IPS-20b (cell line): ENCODE measurements around the gene KLHL7.

ENCODE experiments used
- H3K27ac ChIP-seq: one replicate; pipeline ENCODE4 v1.5.1; 2013; ENCODE audit warnings: low read length
- H3K27me3 ChIP-seq: 2 replicates; pipeline ENCODE4 v1.6.1; 2013; ENCODE audit warnings: mild to moderate bottlenecking, low read length, inconsistent platforms; ENCODE audit not compliant: insufficient read depth
- H3K36me3 ChIP-seq: 2 replicates; pipeline ENCODE4 v1.6.1; 2013; ENCODE audit warnings: low read depth, mild to moderate bottlenecking, inconsistent platforms, low read length, moderate library complexity; ENCODE audit not compliant: insufficient read depth
- H3K4me1 ChIP-seq: 2 replicates; pipeline ENCODE4 v1.6.1; 2013; ENCODE audit warnings: mild to moderate bottlenecking, control low read depth, inconsistent platforms, low read length, moderate library complexity; ENCODE audit not compliant: insufficient read depth
- H3K4me3 ChIP-seq: 2 replicates; pipeline ENCODE4 v1.5.1; 2013; ENCODE audit warnings: mild to moderate bottlenecking, low read length, inconsistent platforms
- H3K9ac ChIP-seq: 2 replicates; pipeline ENCODE4 v1.6.1; 2013; ENCODE audit warnings: low read depth, mild to moderate bottlenecking, inconsistent platforms, low read length, moderate library complexity
- H3K9me3 ChIP-seq: 2 replicates; pipeline ENCODE4 v1.6.1; 2013; ENCODE audit warnings: mild to moderate bottlenecking, low read depth, low read length, inconsistent platforms; ENCODE audit not compliant: insufficient read depth

The KLHL7 gene, protein sequence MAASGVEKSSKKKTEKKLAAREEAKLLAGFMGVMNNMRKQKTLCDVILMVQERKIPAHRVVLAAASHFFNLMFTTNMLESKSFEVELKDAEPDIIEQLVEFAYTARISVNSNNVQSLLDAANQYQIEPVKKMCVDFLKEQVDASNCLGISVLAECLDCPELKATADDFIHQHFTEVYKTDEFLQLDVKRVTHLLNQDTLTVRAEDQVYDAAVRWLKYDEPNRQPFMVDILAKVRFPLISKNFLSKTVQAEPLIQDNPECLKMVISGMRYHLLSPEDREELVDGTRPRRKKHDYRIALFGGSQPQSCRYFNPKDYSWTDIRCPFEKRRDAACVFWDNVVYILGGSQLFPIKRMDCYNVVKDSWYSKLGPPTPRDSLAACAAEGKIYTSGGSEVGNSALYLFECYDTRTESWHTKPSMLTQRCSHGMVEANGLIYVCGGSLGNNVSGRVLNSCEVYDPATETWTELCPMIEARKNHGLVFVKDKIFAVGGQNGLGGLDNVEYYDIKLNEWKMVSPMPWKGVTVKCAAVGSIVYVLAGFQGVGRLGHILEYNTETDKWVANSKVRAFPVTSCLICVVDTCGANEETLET

DNA sequence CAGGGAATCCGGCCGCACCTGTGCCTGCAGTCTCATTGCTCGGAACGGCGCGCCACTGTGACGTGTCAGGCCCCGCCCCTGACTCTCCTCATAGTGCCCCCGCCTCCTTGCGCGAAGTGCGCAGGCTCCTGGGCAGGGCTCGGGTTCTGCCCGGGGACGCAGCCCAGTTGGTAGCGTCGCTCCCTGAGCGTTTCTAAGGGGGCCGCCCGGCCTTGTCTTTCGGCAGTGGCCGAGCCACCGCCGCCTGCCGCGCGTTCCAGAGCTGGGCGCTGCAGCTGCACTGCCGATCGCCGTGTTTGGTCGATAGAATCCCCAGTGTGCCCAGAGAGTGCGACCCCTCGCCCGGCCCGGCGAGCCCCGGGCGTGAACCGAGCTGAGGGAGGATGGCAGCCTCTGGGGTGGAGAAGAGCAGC is at the start of gene KLHL7:
Gene KLHL7 (plus strand): TSS at position 142 of the 413 bp plus-strand sequence. CDS start 242 bp downstream, at position 384.
- Histone ChIP-seq H3K4me1 (peaks cover 16% of the 10 kb centered on the region), H3K36me3 (no peaks in the 10 kb centered on the region; the same call in 1 of the 2 replicates), H3K27me3 (no peaks in the 10 kb centered on the region), H3K27ac (peak within 1 kb of the TSS; percentile 79), H3K9me3 (no peaks in the 10 kb centered on the region), H3K4me3 (peak within 1 kb of the TSS; percentile 96), H3K9ac (peak within 1 kb of the TSS; percentile 92)

GRCh38 chr7:23058408-23059096 is 47.0 kb upstream of the KLHL7 start:
- Histone ChIP-seq H3K9ac (no peak overlapping the region), H3K27ac (no peak overlapping the region), H3K36me3 (no peaks in the 10 kb centered on the region), H3K4me3 (no peak overlapping the region), H3K27me3 (no peaks in the 10 kb centered on the region), H3K9me3 (no peaks in the 10 kb centered on the region), H3K4me1 (no peaks in the 10 kb centered on the region)

GRCh38 chr7:23061327-23061726 is 44.3 kb upstream of the KLHL7 start:
- Histone ChIP-seq H3K36me3 (no peaks in the 10 kb centered on the region), H3K9ac (no peak overlapping the region), H3K4me3 (no peak overlapping the region), H3K4me1 (no peaks in the 10 kb centered on the region), H3K9me3 (no peaks in the 10 kb centered on the region), H3K27ac (no peak overlapping the region), H3K27me3 (no peaks in the 10 kb centered on the region)

- Histone ChIP-seq H3K4me3 (no peak overlapping the region), H3K27me3 (no peaks in the 10 kb centered on the region), H3K36me3 (no peaks in the 10 kb centered on the region), H3K27ac (no peak overlapping the region), H3K9me3 (no peaks in the 10 kb centered on the region), H3K4me1 (0 out of 2 replicates have a peak, but pooled peaks cover under 1% of the 10 kb centered on the region), H3K9ac (no peak overlapping the region)
Observed at GRCh38 chr7:23062452-23062851, 43.1 kb upstream of the KLHL7 start.

GRCh38 chr7:23065974-23066373 is 39.6 kb upstream of the KLHL7 start:
- H3K27me3 ChIP-seq, result no peaks in the 10 kb centered on the region
- no peak overlapping the region for H3K9ac ChIP-seq
- H3K36me3 ChIP-seq, result no peaks in the 10 kb centered on the region

GRCh38 chr7:23067271-23067670 is 38.3 kb upstream of the KLHL7 start:
- Histone ChIP-seq H3K4me1 (0 out of 2 replicates have a peak, but pooled peaks cover 4% of the 10 kb centered on the region), H3K4me3 (no peak overlapping the region), H3K36me3 (no peaks in the 10 kb centered on the region), H3K9me3 (no peaks in the 10 kb centered on the region), H3K9ac (no peak overlapping the region), H3K27me3 (no peaks in the 10 kb centered on the region), H3K27ac (no peak overlapping the region)

More at GRCh38 chr7:23065974-23066373, 39.6 kb upstream of the KLHL7 start:
- Histone ChIP-seq H3K27ac (no peak overlapping the region), H3K4me1 (0 out of 2 replicates have a peak, but pooled peaks cover 4% of the 10 kb centered on the region), H3K9me3 (no peaks in the 10 kb centered on the region), H3K4me3 (no peak overlapping the region)

GRCh38 chr7:23072048-23072447 is 33.5 kb upstream of the KLHL7 start:
- no peaks in the 10 kb centered on the region for H3K36me3 ChIP-seq
- H3K4me1 ChIP-seq, result 0 out of 2 replicates have a peak, but pooled peaks cover 7% of the 10 kb centered on the region
- no peaks in the 10 kb centered on the region for H3K9me3 ChIP-seq
- H3K9ac ChIP-seq, result no peak overlapping the region
- no peaks in the 10 kb centered on the region for H3K27me3 ChIP-seq
- H3K4me3 ChIP-seq, result no peak overlapping the region
- no peak overlapping the region for H3K27ac ChIP-seq

GRCh38 chr7:23072922-23073321 is 32.7 kb upstream of the KLHL7 start:
- Histone ChIP-seq H3K27me3 (no peaks in the 10 kb centered on the region), H3K9ac (0 out of 2 replicates have a peak overlapping the region, but pooled peaks have one; percentile 16), H3K9me3 (no peaks in the 10 kb centered on the region), H3K4me3 (no peak overlapping the region), H3K36me3 (no peaks in the 10 kb centered on the region), H3K27ac (no peak overlapping the region), H3K4me1 (0 out of 2 replicates have a peak, but pooled peaks cover 3% of the 10 kb centered on the region)

DNA sequence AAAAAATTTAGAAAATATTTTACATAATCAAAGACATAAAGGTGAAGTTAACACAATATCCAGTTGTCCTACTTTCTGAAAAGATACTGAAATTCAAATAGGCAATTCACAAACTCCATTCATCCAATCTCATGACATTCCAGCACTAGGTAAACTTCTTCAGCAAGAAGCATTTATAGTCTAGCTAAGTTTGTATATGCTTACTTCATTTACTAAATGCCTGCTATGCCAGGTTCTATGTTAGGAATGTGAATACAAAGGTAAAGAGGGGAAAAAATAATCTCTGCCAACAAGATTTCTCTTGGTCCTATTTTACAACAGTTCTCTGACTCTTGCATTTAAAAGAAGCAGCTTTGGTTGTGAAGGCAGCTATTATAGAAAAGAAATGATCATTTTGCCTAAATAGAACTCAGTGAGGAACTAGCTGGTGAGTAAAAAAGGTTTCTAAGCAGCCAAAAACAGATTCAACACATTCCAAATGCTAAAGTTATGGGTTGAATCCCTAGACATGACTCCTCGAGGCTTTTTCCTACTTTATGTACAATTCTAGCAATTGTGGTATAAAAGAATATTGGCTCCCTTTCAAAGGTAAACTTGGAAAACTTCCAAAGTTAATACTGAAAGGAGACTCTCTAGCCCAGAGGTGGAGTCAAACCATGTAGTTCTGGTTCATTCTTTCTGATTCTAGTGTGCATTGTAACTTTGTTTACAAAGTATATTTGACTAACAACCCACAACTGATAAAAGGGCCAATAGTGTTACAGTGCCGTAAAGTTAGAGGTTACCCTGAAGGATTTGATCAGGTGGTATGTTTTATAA is 30.9 kb upstream of the KLHL7 start:
- Histone ChIP-seq H3K27ac (no peak overlapping the region), H3K4me3 (no peak overlapping the region), H3K27me3 (no peaks in the 10 kb centered on the region), H3K36me3 (no peaks in the 10 kb centered on the region), H3K9me3 (no peaks in the 10 kb centered on the region), H3K9ac (no peak overlapping the region), H3K4me1 (0 out of 2 replicates have a peak, but pooled peaks cover 3% of the 10 kb centered on the region)

- no peak overlapping the region for H3K9ac ChIP-seq
- H3K27ac ChIP-seq, result no peak overlapping the region
- no peaks in the 10 kb centered on the region for H3K36me3 ChIP-seq
- H3K9me3 ChIP-seq, result no peaks in the 10 kb centered on the region
- no peak overlapping the region for H3K4me3 ChIP-seq
- peaks cover 4% of the 10 kb centered on the region; the same call in 1 of the 2 replicates for H3K4me1 ChIP-seq
- H3K27me3 ChIP-seq, result no peaks in the 10 kb centered on the region
Observed at GRCh38 chr7:23075571-23075970, 30.0 kb upstream of the KLHL7 start.

- no peaks in the 10 kb centered on the region for H3K27me3 ChIP-seq
- H3K4me1 ChIP-seq, result peaks cover 7% of the 10 kb centered on the region; the same call in 1 of the 2 replicates
- no peak overlapping the region for H3K27ac ChIP-seq
- no peaks in the 10 kb centered on the region for H3K36me3 ChIP-seq
- no peak overlapping the region for H3K4me3 ChIP-seq
- no peak overlapping the region for H3K9ac ChIP-seq
- H3K9me3 ChIP-seq, result no peaks in the 10 kb centered on the region
Observed at GRCh38 chr7:23076772-23077171, 28.8 kb upstream of the KLHL7 start.
